Adrenal gland (tissue), 12 donors: ENCODE data around the gene RNU6-7. TPM values are rescaled to one million over a fixed set of nuclear protein-coding genes. Genes with fewer than 3 reads are reported as not detected.

Experiments used
- DNase-seq, 7 donors: peaks; one replicate each; pipeline ENCODE4 v3.0.0-alpha.2; 2019 to 2020
- H3K27ac ChIP-seq, 5 donors: fragments of 200-600 bp; sonication (generic) in 4 of 5; 1 replicate in 3 of 5; 2 replicates in 2 of 5; pipeline versions ENCODE4 v1.5.1 to v1.8.0; 2016 to 2020; ENCODE audit warnings: mild to moderate bottlenecking in 1 of 5
- H3K27me3 ChIP-seq: fragments of 200-600 bp; 2 replicates; pipeline ENCODE4 v1.8.0; 2021
- H3K36me3 ChIP-seq, 2 donors: fragments of 200-600 bp; replicated peaks in 1 of 2; 1 replicate in 1 of 2; 2 replicates in 1 of 2; pipeline versions ENCODE4 v1.5.1 to v1.8.0; 2018 to 2022
- H3K4me1 ChIP-seq, 2 donors: fragments of 200-600 bp; replicated peaks in 1 of 2; 1 replicate in 1 of 2; 2 replicates in 1 of 2; pipeline versions ENCODE4 v1.5.1 to v1.8.0; 2018 to 2021
- H3K4me3 ChIP-seq, 4 donors: fragments of 200-600 bp; sonication (generic) in 3 of 4; one replicate each; pipeline ENCODE4 v1.5.1; 2016 to 2018
- H3K9me3 ChIP-seq, 3 donors: fragments of 200-600 bp; sonication (generic) in 1 of 3; replicated peaks in 1 of 3; 1 replicate in 2 of 3; 2 replicates in 1 of 3; pipeline versions ENCODE4 v1.5.1 to v1.8.0; 2016 to 2021
- POLR2A ChIP-seq, 2 donors: fragments of 450-650 bp; IDR thresholded peaks; one replicate each; pipeline ENCODE4 v1.6.1; 2017; ENCODE audit warnings: antibody characterized with exemption in 2 of 2, mild to moderate bottlenecking in 2 of 2, moderate library complexity in 1 of 2
- WGBS, 4 donors: extraction: QIAGEN DNeasy Blood & Tissue Kit in 2 of 4; methylation state at CpG; one replicate each; pipeline versions ENCODE4 v1.1.5 to v1.1.7; 2013 to 2017; 5-methylcytosine and 5-hydroxymethylcytosine counted together
- intact Hi-C, 2 donors: fragments of 100-400 bp; cut with DNase I; formaldehyde crosslinking; loops; one replicate each; pipeline versions ENCODE4 v1.14.1 to v1.15.0; 2022 to 2023
- polyA plus RNA-seq, 3 donors: library from polyadenylated mRNA; stranded (reverse); fragments of 200-250 nt in 2 of 3; fragments of 350-450 nt in 1 of 3; fragmentation: Illumina TruSeq in 1 of 3; extraction: RNeasy Lipid Tissue Mini Kit (QIAGEN cat#74804) in 1 of 3; gene quantifications; one replicate each; pipeline ENCODE4 v1.2.3, GENCODE V29; 2013 to 2014
- total RNA-seq, 9 donors: library from RNA; depleted of rRNA in 4 of 9; stranded (reverse); fragments of >200 nt in 4 of 9; fragments of 120-200 nt in 1 of 9; fragmentation: NEBNext Ultra II Directional in 1 of 9; extraction: Animal tissue kit (Norgen Biotek cat#: 25700) in 1 of 9; gene quantifications; one replicate each; pipeline versions ENCODE4 v1.1.0 to v1.2.4, GENCODE V29; 2013 to 2023
- TF ChIP-seq, protein P1 (sequence below), 6 experiments: fragments of 450-650 bp in 4 of 6; fragments of 200-600 bp in 2 of 6; sonication (generic) in 1 of 6; IDR thresholded peaks; 1 replicate in 5 of 6; 2 replicates in 1 of 6; pipeline versions ENCODE4 v1.5.1 to v1.8.0; 2016 to 2021; ENCODE audit warnings: antibody characterized with exemption in 6 of 6, mild to moderate bottlenecking in 2 of 6, moderate library complexity in 1 of 6
- donor health status: healthy with polysubstance abuse.
- donor health status: Bipolar disorder and iron deficiency.
- donor health status: DM: yes; HTN: yes; CAD: no.
- donor health status: DM: no; HTN: no; CAD: no.
- donor health status: DM: no; HTN: no; CAD: no.
- donor health status: DM: yes; HTN: yes; CAD: no.

RNU6-7 gene
- total and polyA plus RNA-seq, 12 donors: not detected

DNA sequence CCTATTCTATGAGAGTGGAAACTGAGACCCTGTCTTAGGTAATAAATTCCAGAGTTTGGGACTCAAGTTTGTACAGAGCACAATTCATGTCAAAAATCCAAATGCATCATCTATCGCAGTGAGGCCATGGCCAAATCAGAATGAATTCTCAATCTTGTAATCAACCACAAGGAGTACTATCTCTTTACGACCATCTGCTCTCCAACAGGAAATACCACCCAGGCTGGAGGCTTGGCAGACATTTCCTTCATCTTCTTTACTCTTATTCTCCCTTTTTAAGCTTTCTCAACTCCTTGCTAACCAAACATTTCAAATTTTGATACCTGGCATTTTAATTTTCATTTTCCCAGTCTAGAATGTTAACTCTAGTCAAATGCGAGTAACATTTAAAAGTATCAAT is 32.7 kb upstream of the RNU6-7 start:
- no peaks in the 10 kb centered on the region for H3K4me1 ChIP-seq
- TF ChIP-seq POLR2A (IDR thresholded peaks at IDR 0.05): no peak
- TF ChIP-seq, protein P1, sequence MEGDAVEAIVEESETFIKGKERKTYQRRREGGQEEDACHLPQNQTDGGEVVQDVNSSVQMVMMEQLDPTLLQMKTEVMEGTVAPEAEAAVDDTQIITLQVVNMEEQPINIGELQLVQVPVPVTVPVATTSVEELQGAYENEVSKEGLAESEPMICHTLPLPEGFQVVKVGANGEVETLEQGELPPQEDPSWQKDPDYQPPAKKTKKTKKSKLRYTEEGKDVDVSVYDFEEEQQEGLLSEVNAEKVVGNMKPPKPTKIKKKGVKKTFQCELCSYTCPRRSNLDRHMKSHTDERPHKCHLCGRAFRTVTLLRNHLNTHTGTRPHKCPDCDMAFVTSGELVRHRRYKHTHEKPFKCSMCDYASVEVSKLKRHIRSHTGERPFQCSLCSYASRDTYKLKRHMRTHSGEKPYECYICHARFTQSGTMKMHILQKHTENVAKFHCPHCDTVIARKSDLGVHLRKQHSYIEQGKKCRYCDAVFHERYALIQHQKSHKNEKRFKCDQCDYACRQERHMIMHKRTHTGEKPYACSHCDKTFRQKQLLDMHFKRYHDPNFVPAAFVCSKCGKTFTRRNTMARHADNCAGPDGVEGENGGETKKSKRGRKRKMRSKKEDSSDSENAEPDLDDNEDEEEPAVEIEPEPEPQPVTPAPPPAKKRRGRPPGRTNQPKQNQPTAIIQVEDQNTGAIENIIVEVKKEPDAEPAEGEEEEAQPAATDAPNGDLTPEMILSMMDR (IDR thresholded peaks at IDR 0.05): no peak
- no peaks in the 10 kb centered on the region for H3K36me3 ChIP-seq
- H3K27ac ChIP-seq: no peak overlapping the region
- WGBS, 4 donors: 74 to 80% (median 80%) methylated on average over 3 of the region's 3 CpGs
- no peaks in the 10 kb centered on the region for H3K9me3 ChIP-seq
- no peaks in the 10 kb centered on the region for H3K27me3 ChIP-seq
- intact Hi-C loops: no loop called here
- DNase-seq: no peak
- H3K4me3 ChIP-seq: no peak overlapping the region

GRCh38 chr14:32171469-32171868 is 30.4 kb upstream of the RNU6-7 start:
- no peaks in the 10 kb centered on the region for H3K27me3 ChIP-seq
- no peaks in the 10 kb centered on the region for H3K9me3 ChIP-seq
- H3K4me3 ChIP-seq: no peak overlapping the region
- intact Hi-C loops: no loop called here
- no peak overlapping the region for H3K27ac ChIP-seq
- H3K36me3 ChIP-seq: no peaks in the 10 kb centered on the region
- DNase-seq: no peak
- TF ChIP-seq, protein P1 (IDR thresholded peaks at IDR 0.05): no peak
- no peak for TF ChIP-seq POLR2A (IDR thresholded peaks at IDR 0.05)
- no peaks in the 10 kb centered on the region for H3K4me1 ChIP-seq
- 79 to 93% (median 84%) methylated on average over 5 of the region's 5 CpGs for WGBS, 4 donors

GRCh38 chr14:32183151-32184058 is 18.4 kb upstream of the RNU6-7 start:
- TF ChIP-seq, protein P1 (IDR thresholded peaks at IDR 0.05): no peak
- no peak for TF ChIP-seq POLR2A (IDR thresholded peaks at IDR 0.05)
- no peaks in the 10 kb centered on the region for H3K9me3 ChIP-seq
- intact Hi-C loops: no loop called here
- 76 to 85% (median 76%) methylated on average over 2 of the region's 2 CpGs for WGBS, 4 donors
- no peaks in the 10 kb centered on the region for H3K27me3 ChIP-seq
- H3K4me1 ChIP-seq: no peaks in the 10 kb centered on the region
- H3K4me3 ChIP-seq: no peak overlapping the region
- DNase-seq: no peak
- no peaks in the 10 kb centered on the region for H3K36me3 ChIP-seq
- H3K27ac ChIP-seq: no peak overlapping the region

GRCh38 chr14:32185097-32185496 is 16.7 kb upstream of the RNU6-7 start:
- H3K4me3 ChIP-seq: no peak overlapping the region
- no peaks in the 10 kb centered on the region for H3K9me3 ChIP-seq
- no peak overlapping the region for H3K27ac ChIP-seq
- H3K4me1 ChIP-seq: no peaks in the 10 kb centered on the region
- WGBS, 4 donors: 94 to 100% (median 98%) methylated on average over 1 of the region's 1 CpG
- no peaks in the 10 kb centered on the region for H3K27me3 ChIP-seq
- TF ChIP-seq POLR2A (IDR thresholded peaks at IDR 0.05): no peak
- TF ChIP-seq, protein P1 (IDR thresholded peaks at IDR 0.05): no peak
- DNase-seq: no peak
- no peaks in the 10 kb centered on the region for H3K36me3 ChIP-seq
- intact Hi-C loops: no loop called here
